Measurements from ENCODE around the gene TTC33.

GRCh38 chr5:40798801-40799210 lies 43.0 kb upstream of the TTC33 start:
- TF ChIP-seq POLR2A (IDR thresholded peaks at IDR 0.05) (no peak), CTCF (IDR thresholded peaks at IDR 0.05) (no peak)
